Measurements from ENCODE around the gene WRNIP1.

The WRNIP1 gene

DNA sequence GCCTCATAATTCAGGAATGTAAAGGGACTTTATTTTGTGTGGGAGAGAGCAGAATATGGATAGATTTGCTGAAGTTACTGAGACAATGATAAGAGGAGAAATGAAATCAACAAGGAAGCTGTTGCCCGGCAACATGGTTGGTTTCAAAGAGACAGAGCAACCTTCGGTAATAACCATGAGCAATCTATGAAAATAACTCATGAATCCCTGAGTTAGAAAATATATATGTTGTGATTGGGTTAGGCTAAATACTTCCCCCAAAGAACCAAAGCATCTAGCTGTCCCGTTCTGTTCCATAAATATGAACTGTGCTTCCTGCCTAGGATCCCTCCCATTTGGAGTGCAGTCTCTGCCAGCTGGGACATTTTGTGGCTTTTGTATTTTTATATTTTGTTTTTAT lies 53.4 kb downstream of the WRNIP1 start:
- TF ChIP-seq, protein P1, sequence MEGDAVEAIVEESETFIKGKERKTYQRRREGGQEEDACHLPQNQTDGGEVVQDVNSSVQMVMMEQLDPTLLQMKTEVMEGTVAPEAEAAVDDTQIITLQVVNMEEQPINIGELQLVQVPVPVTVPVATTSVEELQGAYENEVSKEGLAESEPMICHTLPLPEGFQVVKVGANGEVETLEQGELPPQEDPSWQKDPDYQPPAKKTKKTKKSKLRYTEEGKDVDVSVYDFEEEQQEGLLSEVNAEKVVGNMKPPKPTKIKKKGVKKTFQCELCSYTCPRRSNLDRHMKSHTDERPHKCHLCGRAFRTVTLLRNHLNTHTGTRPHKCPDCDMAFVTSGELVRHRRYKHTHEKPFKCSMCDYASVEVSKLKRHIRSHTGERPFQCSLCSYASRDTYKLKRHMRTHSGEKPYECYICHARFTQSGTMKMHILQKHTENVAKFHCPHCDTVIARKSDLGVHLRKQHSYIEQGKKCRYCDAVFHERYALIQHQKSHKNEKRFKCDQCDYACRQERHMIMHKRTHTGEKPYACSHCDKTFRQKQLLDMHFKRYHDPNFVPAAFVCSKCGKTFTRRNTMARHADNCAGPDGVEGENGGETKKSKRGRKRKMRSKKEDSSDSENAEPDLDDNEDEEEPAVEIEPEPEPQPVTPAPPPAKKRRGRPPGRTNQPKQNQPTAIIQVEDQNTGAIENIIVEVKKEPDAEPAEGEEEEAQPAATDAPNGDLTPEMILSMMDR (IDR thresholded peaks at IDR 0.05; ENCODE audit: low read depth, low read length, missing control alignments) = no peak
- in situ Hi-C loops (cut with HindIII; ENCODE audit: low sequenced_read_pairs) = no loop called here
- no peak overlapping the region for H3K4me3 ChIP-seq (ENCODE audit: low read depth, low read length)
- DNase-seq (ENCODE audit: low read depth) = no peak

DNA sequence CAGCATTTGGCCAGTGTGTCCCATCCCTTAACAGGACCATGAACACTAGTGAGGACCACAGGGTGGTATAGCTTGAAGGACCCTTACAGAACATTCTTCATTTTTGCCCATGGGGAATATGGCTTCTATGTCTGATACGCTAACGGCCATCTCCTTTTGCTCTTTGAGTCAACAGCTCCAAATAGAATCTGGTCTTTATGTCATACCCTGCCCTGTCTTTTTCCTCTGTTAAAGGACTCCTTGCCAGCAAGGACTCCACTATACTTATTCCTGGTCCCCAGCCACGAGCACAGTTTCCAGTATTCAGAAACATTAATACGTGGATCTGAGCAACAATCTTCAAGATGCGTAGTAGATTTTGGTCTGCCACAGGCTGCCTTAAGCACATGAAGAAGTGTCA lies 53.9 kb downstream of the WRNIP1 start:
- H3K4me3 ChIP-seq (ENCODE audit: low read depth, low read length) = no peak overlapping the region
- in situ Hi-C loops (cut with HindIII; ENCODE audit: low sequenced_read_pairs) = no loop called here
- TF ChIP-seq, protein P1 (IDR thresholded peaks at IDR 0.05; ENCODE audit: low read depth, low read length, missing control alignments) = no peak
- no peak for DNase-seq (ENCODE audit: low read depth)

GRCh38 chr6:2819978-2820377 lies 54.8 kb downstream of the WRNIP1 start:
- DNase-seq (ENCODE audit: low read depth) = no peak
- H3K4me3 ChIP-seq (ENCODE audit: low read depth, low read length) = no peak overlapping the region
- TF ChIP-seq, protein P1 (IDR thresholded peaks at IDR 0.05; ENCODE audit: low read depth, low read length, missing control alignments) = no peak
- in situ Hi-C loops (cut with HindIII; ENCODE audit: low sequenced_read_pairs) = loop anchor here (10.0 kb wide), 1 partner anchor 45 kb away; no protein-coding TSS in a partner anchor

GRCh38 chr6:2820415-2820814 lies 55.2 kb downstream of the WRNIP1 start:
- no peak for DNase-seq (ENCODE audit: low read depth)
- TF ChIP-seq, protein P1 (IDR thresholded peaks at IDR 0.05; ENCODE audit: low read depth, low read length, missing control alignments) = no peak
- in situ Hi-C loops (cut with HindIII; ENCODE audit: low sequenced_read_pairs) = loop anchor here (10.0 kb wide), 1 partner anchor 46 kb away; no protein-coding TSS in a partner anchor
- H3K4me3 ChIP-seq (ENCODE audit: low read depth, low read length) = no peak overlapping the region

DNA sequence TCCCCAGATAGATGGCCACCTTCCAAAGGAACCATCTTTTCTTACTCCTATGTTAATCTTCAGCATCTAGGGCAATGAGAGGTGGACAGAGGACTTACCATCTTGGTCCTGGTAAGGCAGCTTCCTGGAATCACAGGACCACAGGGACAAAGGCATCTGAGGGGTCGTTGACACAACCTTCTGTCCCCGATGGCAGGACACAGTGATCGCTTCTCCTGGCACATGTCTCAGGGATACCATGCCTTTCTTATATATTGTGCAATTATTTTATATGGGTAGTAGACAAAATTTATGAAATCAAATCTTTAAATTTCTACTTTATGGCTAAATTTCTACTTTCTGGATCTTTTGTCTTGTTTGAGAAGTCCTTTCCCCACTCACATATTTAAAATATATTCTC lies 56.4 kb downstream of the WRNIP1 start:
- no peak overlapping the region for H3K4me3 ChIP-seq (ENCODE audit: low read depth, low read length)
- in situ Hi-C loops (cut with HindIII; ENCODE audit: low sequenced_read_pairs) = loop anchor here (10.0 kb wide), 1 partner anchor 47 kb away; no protein-coding TSS in a partner anchor
- TF ChIP-seq, protein P1 (IDR thresholded peaks at IDR 0.05; ENCODE audit: low read depth, low read length, missing control alignments) = no peak
- DNase-seq (ENCODE audit: low read depth) = no peak

DNA sequence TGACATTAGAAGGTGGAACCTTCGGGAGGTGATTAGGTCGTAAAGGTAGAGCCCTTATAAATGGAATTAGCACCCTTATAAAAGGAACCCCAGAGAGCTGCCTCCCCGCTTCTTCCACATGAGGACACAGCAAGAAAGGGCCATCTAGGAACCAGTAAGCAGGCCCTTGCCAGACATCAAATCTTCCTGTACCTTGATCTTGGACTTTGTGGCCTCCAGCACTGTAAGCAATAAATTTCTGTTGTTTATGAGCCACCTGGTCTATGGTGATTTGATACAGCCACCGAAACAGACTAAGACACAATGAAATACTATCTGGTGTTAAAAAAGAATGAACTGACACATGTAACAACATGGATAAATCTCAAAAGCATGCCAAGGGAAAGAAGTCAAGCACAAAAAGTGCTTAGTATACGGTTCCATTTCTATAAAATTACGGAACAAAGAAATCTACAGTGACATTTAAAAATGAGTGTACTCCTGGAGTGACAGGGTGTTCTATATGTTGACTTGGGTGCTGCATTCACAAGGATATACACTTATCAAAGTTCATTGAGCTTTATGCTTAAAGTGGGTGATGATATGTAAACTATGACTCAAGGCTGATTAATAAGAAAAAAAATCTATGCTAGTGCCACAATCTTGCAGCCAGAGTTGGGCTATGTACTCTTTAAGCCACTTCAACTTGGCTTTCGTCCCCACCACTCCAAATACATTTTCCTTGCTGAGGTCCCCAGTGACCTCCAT lies 58.1 kb downstream of the WRNIP1 start:
- TF ChIP-seq, protein P1 (IDR thresholded peaks at IDR 0.05; ENCODE audit: low read depth, low read length, missing control alignments) = no peak
- in situ Hi-C loops (cut with HindIII; ENCODE audit: low sequenced_read_pairs) = loop anchor here (10.0 kb wide), 1 partner anchor 48 kb away; no protein-coding TSS in a partner anchor
- H3K4me3 ChIP-seq (ENCODE audit: low read depth, low read length) = no peak overlapping the region
- no peak for DNase-seq (ENCODE audit: low read depth)

Measured in astrocyte of the cerebellum (primary cell).